AG09309 (cell line): Measurements from ENCODE around the gene GRID1.

Experiments
- DNase-seq: peaks from one replicate; pipeline ENCODE4 v3.0.0-alpha.2; 2010; ENCODE audit warnings: low read depth
- H3K4me3 ChIP-seq: 2 replicates; pipeline ENCODE4 v1.5.1; 2011; ENCODE audit warnings: mild to moderate bottlenecking, low read depth, low read length, moderate library complexity; ENCODE audit not compliant: control insufficient read depth
- CTCF ChIP-seq: IDR thresholded peaks from 2 replicates; pipeline ENCODE4 v1.5.1; 2011; ENCODE audit warnings: mild to moderate bottlenecking, low read depth, low read length, inconsistent platforms; ENCODE audit not compliant: insufficient read depth, control insufficient read depth; ENCODE audit errors: missing control alignments

Gene GRID1

GRCh38 chr10:86151613-86152012, 215.0 kb downstream of the GRID1 start:
- H3K4me3 ChIP-seq: no peak overlapping the region
- no peak for TF ChIP-seq CTCF
- no peak for DNase-seq

- no peak overlapping the region for H3K4me3 ChIP-seq
- no peak for TF ChIP-seq CTCF
- DNase-seq: no peak
These were observed 217.3 kb downstream of the GRID1 start for GRCh38 chr10:86149257-86149656.

- no peak for DNase-seq
- no peak overlapping the region for H3K4me3 ChIP-seq
- no peak for TF ChIP-seq CTCF
These were observed 218.5 kb downstream of the GRID1 start for GRCh38 chr10:86148117-86148516.

GRCh38 chr10:86144301-86144700, 222.3 kb downstream of the GRID1 start:
- DNase-seq: no peak
- H3K4me3 ChIP-seq: no peak overlapping the region
- no peak for TF ChIP-seq CTCF

- DNase-seq: no peak
- no peak overlapping the region for H3K4me3 ChIP-seq
- no peak for TF ChIP-seq CTCF
These were observed 224.7 kb downstream of the GRID1 start for GRCh38 chr10:86141896-86142295.

GRCh38 chr10:86139066-86139657, 227.4 kb downstream of the GRID1 start:
- DNase-seq: no peak
- H3K4me3 ChIP-seq: no peak overlapping the region

More at GRCh38 chr10:86139066-86139657, 227.4 kb downstream of the GRID1 start:
- TF ChIP-seq CTCF: peak; percentile 12
